A673 (cell line): ENCODE data around the gene GCNT1. TPM values are rescaled to one million over a fixed set of nuclear protein-coding genes. Genes with fewer than 3 reads are reported as not detected.

Experiments
- BruUV-seq: library from RNA; stranded (reverse); fragments of 400-500 nt; replicated peaks from 2 replicates; lab custom pipeline; 2021; lab: Mats Ljungman, UMichigan
- CTCF ChIA-PET: fragments of 300-600 bp; sonication (Branson Sonifier 250); formaldehyde crosslinking; loops from one replicate; lab custom pipeline; 2022; ENCODE audit warnings: antibody characterized with exemption; lab: Charles Lee
- POLR2A ChIA-PET: fragments of 300-600 bp; sonication (Branson Sonifier 250); formaldehyde crosslinking; loops from one replicate; lab custom pipeline; 2022; ENCODE audit warnings: antibody characterized with exemption; ENCODE audit not compliant: low non-redundant PET; lab: Charles Lee
- DNase-seq: peaks from one replicate; pipeline ENCODE4 v3.0.0-alpha.2; 2015; ENCODE audit warnings: low spot score
- H3K27ac ChIP-seq: fragments of 200-600 bp; sonication (generic); 2 replicates; pipeline ENCODE4 v1.5.1; 2016; ENCODE audit warnings: mixed run types, low read depth, mild to moderate bottlenecking, mixed read lengths, antibody characterized with exemption, low read length; ENCODE audit not compliant: poor library complexity, severe bottlenecking
- H3K27me3 ChIP-seq: fragments of 200-600 bp; sonication (generic); replicated peaks from 2 replicates; pipeline ENCODE4 v1.6.1; 2017; ENCODE audit warnings: mixed run types, low read depth, mild to moderate bottlenecking, mixed read lengths, antibody characterized with exemption, low read length; ENCODE audit not compliant: insufficient read depth, poor library complexity
- H3K36me3 ChIP-seq: fragments of 200-600 bp; sonication (generic); 2 replicates; pipeline ENCODE4 v1.6.1; 2016; ENCODE audit warnings: mixed run types, mild to moderate bottlenecking, mixed read lengths, antibody characterized with exemption, low read length; ENCODE audit not compliant: insufficient read depth, poor library complexity, severe bottlenecking
- H3K4me1 ChIP-seq: fragments of 200-600 bp; sonication (generic); 2 replicates; pipeline ENCODE4 v1.6.1; 2017; ENCODE audit warnings: mixed run types, mild to moderate bottlenecking, mixed read lengths, antibody characterized with exemption, low read length; ENCODE audit not compliant: insufficient read depth, poor library complexity, severe bottlenecking
- H3K4me3 ChIP-seq: fragments of 200-600 bp; sonication (generic); 2 replicates; pipeline ENCODE4 v1.5.1; 2016; ENCODE audit warnings: low read depth, mixed run types, mild to moderate bottlenecking, mixed read lengths, low read length; ENCODE audit not compliant: poor library complexity, severe bottlenecking
- H3K9me3 ChIP-seq: fragments of 200-600 bp; sonication (generic); 2 replicates; pipeline ENCODE4 v1.6.1; 2016; ENCODE audit warnings: mixed run types, low read depth, mild to moderate bottlenecking, mixed read lengths, antibody characterized with exemption, low read length; ENCODE audit not compliant: poor library complexity, severe bottlenecking
- CTCF ChIP-seq: fragments of 300-800, 200-600 bp; sonication (generic); conservative IDR thresholded peaks from 2 replicates; pipeline ENCODE4 v1.5.1; 2017; ENCODE audit warnings: low read depth, mild to moderate bottlenecking, antibody characterized with exemption, low read length, moderate library complexity, mixed read lengths
- EZH2 ChIP-seq: fragments of 200-600 bp; sonication (generic); IDR thresholded peaks from 2 replicates; pipeline ENCODE4 v1.6.1; 2017; ENCODE audit warnings: borderline replicate concordance, low read depth, mild to moderate bottlenecking, mixed read lengths, antibody characterized with exemption, low read length; ENCODE audit not compliant: poor library complexity, severe bottlenecking
- intact Hi-C: fragments of 100-400 bp; cut with micrococcal nuclease; formaldehyde crosslinking; loops from one replicate; pipeline ENCODE4 v1.10.0; 2022; ENCODE audit not compliant: unreplicated experiment
- total RNA-seq: library from RNA; stranded (reverse); gene quantifications from 2 replicates; pipeline ENCODE4 v1.2.3, GENCODE V29; 2021

GCNT1 gene
- total RNA-seq, 1 experiment from 2014 or later: not detected

GRCh38 chr9:76451234-76451633 is 7.7 kb upstream of the GCNT1 start:
- ChIA-PET CTCF (no interaction called here), POLR2A (no interaction called here)
- no peak for TF ChIP-seq EZH2
- TF ChIP-seq CTCF: no peak
- H3K27ac ChIP-seq: no peak overlapping the region
- H3K9me3 ChIP-seq: no peaks in the 10 kb centered on the region
- no peak overlapping the region for H3K4me3 ChIP-seq
- no peaks in the 10 kb centered on the region for H3K4me1 ChIP-seq
- no peaks in the 10 kb centered on the region for H3K27me3 ChIP-seq
- DNase-seq: no peak
- H3K36me3 ChIP-seq: no peaks in the 10 kb centered on the region
- BruUV-seq: no TSS peak
- intact Hi-C loops: loop anchor here (5.0 kb wide), 1 partner anchor 49 kb away; no protein-coding TSS in a partner anchor

- H3K36me3 ChIP-seq: no peaks in the 10 kb centered on the region
- no peaks in the 10 kb centered on the region for H3K9me3 ChIP-seq
- H3K27me3 ChIP-seq: no peaks in the 10 kb centered on the region
- intact Hi-C loops: loop anchor here (5.0 kb wide), 1 partner anchor 51 kb away; no protein-coding TSS in a partner anchor
- no TSS peak for BruUV-seq
- no peak overlapping the region for H3K4me3 ChIP-seq
- no peaks in the 10 kb centered on the region for H3K4me1 ChIP-seq
- ChIA-PET POLR2A (no interaction called here), CTCF (no interaction called here)
- DNase-seq: no peak
- no peak for TF ChIP-seq CTCF
- no peak for TF ChIP-seq EZH2
- H3K27ac ChIP-seq: no peak overlapping the region
These were observed 6.1 kb upstream of the GCNT1 start for GRCh38 chr9:76452839-76453238.

- no TSS peak for BruUV-seq
- ChIA-PET POLR2A (no interaction called here), CTCF (interaction anchor here (0.5 to 0.6 kb wide), 2 partner anchors 250 to 794 kb away, joined by 3 to 6 read pairs; no protein-coding TSS in a partner anchor)
These were observed 5.2 kb upstream of the GCNT1 start for GRCh38 chr9:76453785-76454184.

More at GRCh38 chr9:76453785-76454184, 5.2 kb upstream of the GCNT1 start:
- Histone ChIP-seq H3K4me1 (peaks cover under 1% of the 10 kb centered on the region), H3K27me3 (peaks cover 5% of the 10 kb centered on the region), H3K4me3 (no peak overlapping the region), H3K27ac (no peak overlapping the region), H3K9me3 (no peaks in the 10 kb centered on the region), H3K36me3 (no peaks in the 10 kb centered on the region)
- no peak for DNase-seq
- TF ChIP-seq EZH2: no peak
- TF ChIP-seq CTCF: no peak
- intact Hi-C loops: loop anchor here (5.0 kb wide), 1 partner anchor 51 kb away; no protein-coding TSS in a partner anchor
